Suprapubic skin (tissue), 3 donors: Measurements from ENCODE around the gene REV3L.

ENCODE experiments used
- CTCF ChIP-seq, 2 donors: fragments of 200-600 bp in 1 of 2; fragments of 450-650 bp in 1 of 2; sonication (generic) in 1 of 2; IDR thresholded peaks; one replicate each; pipeline ENCODE4 v1.5.1; 2016 to 2019; ENCODE audit warnings: antibody characterized with exemption in 2 of 2, mild to moderate bottlenecking in 1 of 2, moderate library complexity in 1 of 2
- EP300 ChIP-seq: sonication (generic); formaldehyde crosslinking; IDR thresholded peaks from one replicate; pipeline ENCODE4 v1.6.1; 2017; ENCODE audit warnings: antibody characterized with exemption
- POLR2A ChIP-seq, 2 donors: fragments of 450-650 bp; IDR thresholded peaks; one replicate each; pipeline ENCODE4 v1.6.1; 2017; ENCODE audit warnings: antibody characterized with exemption in 2 of 2, mild to moderate bottlenecking in 2 of 2, moderate library complexity in 2 of 2

- TF ChIP-seq EP300 (no peak), POLR2A (IDR thresholded peaks at IDR 0.05) (no peak), CTCF (IDR thresholded peaks at IDR 0.05) (no peak)
Observed at GRCh38 chr6:111267764-111268333, 215.2 kb downstream of the REV3L start.
